Mesendoderm (in vitro differentiated cells): ENCODE results near the gene GLT6D1.

Experiments
- DNase-seq: peaks from one replicate; pipeline ENCODE4 v3.0.0; 2013
- H2AK5ac ChIP-seq: 2 replicates; pipeline ENCODE4 v1.6.1; 2013; ENCODE audit warnings: low read length, inconsistent platforms
- H2BK120ac ChIP-seq: 2 replicates; pipeline ENCODE4 v1.6.1; 2013; ENCODE audit warnings: low read depth, mild to moderate bottlenecking, low read length, moderate library complexity, mixed read lengths
- H2BK15ac ChIP-seq: replicated peaks from 2 replicates; pipeline ENCODE4 v1.6.1; 2013; ENCODE audit warnings: low read depth, mild to moderate bottlenecking, moderate library complexity
- H2BK5ac ChIP-seq: 2 replicates; pipeline ENCODE4 v1.6.1; 2013; ENCODE audit warnings: low read length, inconsistent platforms
- H3K18ac ChIP-seq: 2 replicates; pipeline ENCODE4 v1.6.1; 2013; ENCODE audit warnings: mild to moderate bottlenecking, low read length, mixed read lengths
- H3K23ac ChIP-seq: one replicate; pipeline ENCODE4 v1.6.1; 2013; ENCODE audit warnings: low read length
- H3K27ac ChIP-seq: 2 replicates; pipeline ENCODE4 v1.5.1; 2013; ENCODE audit warnings: low read depth, mild to moderate bottlenecking, inconsistent platforms, low read length, moderate library complexity
- H3K27me3 ChIP-seq: 2 replicates; pipeline ENCODE4 v1.6.1; 2013; ENCODE audit warnings: low read length, control low read depth, mild to moderate bottlenecking, inconsistent platforms; ENCODE audit not compliant: insufficient read depth, poor library complexity
- H3K36me3 ChIP-seq: 2 replicates; pipeline ENCODE4 v1.6.1; 2013; ENCODE audit warnings: low read length, inconsistent platforms; ENCODE audit not compliant: control insufficient read depth, insufficient read depth
- H3K4ac ChIP-seq: one replicate; pipeline ENCODE4 v1.6.1; 2013; ENCODE audit warnings: low read depth, mild to moderate bottlenecking, low read length, moderate library complexity
- H3K4me1 ChIP-seq: 2 replicates; pipeline ENCODE4 v1.6.1; 2013; ENCODE audit warnings: low read depth, low read length, inconsistent platforms; ENCODE audit not compliant: control insufficient read depth
- H3K4me2 ChIP-seq: 2 replicates; pipeline ENCODE4 v1.6.1; 2013; ENCODE audit warnings: low read length
- H3K4me3 ChIP-seq: 2 replicates; pipeline ENCODE4 v1.5.1; 2013; ENCODE audit warnings: mild to moderate bottlenecking, low read length
- H3K56ac ChIP-seq: one replicate; pipeline ENCODE4 v1.6.1; 2013; ENCODE audit warnings: low read length
- H3K79me1 ChIP-seq: 2 replicates; pipeline ENCODE4 v1.6.1; 2013; ENCODE audit warnings: low read length, inconsistent platforms
- H3K79me2 ChIP-seq: 2 replicates; pipeline ENCODE4 v1.6.1; 2013; ENCODE audit warnings: mild to moderate bottlenecking, low read length; ENCODE audit not compliant: control insufficient read depth, insufficient read depth
- H3K9ac ChIP-seq: 2 replicates; pipeline ENCODE4 v1.6.1; 2013; ENCODE audit warnings: low read length, inconsistent platforms
- H4K5ac ChIP-seq: one replicate; pipeline ENCODE4 v1.6.1; 2013; ENCODE audit warnings: low read length
- H4K8ac ChIP-seq: one replicate; pipeline ENCODE4 v1.6.1; 2013; ENCODE audit warnings: low read depth, mild to moderate bottlenecking, control low read depth, low read length, moderate library complexity
- WGBS: extraction: QIAGEN DNeasy Blood & Tissue Kit; methylation state at CpG from one replicate; pipeline ENCODE4 v1.1.7; 2013; ENCODE audit warnings: low lambda C conversion rate, missing lambda C conversion rate; ENCODE audit not compliant: insufficient coverage; ENCODE audit errors: extremely low coverage; 5-methylcytosine and 5-hydroxymethylcytosine counted together

Gene GLT6D1

DNA sequence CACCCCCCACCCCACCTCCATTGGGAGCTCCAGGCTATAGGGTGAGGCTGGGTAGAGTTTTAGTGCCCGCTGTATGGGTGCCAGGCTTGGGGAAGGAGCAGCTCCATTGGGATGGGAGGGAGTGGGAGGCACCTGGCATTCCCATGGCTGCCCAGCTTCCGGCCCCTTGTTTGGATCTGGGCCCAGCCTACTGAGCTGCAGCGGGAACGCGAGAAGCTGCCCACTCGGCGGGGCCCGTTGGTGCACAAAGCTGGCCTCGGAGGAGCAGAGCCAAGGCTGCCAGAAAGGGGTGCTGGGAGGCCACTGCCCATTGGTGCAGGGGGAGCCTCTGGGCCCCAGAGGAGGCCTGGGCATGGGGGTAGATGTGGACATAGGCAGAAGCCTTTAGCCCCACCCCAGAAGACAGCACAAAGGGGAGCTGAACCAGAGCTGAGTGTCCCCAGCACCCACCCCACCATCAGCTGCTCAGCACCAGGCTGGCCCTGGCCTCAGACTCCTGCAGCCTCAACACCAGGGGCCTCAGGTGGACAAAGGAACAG lies 28.2 kb upstream of the GLT6D1 start:
- Histone ChIP-seq H3K4ac (no peak overlapping the region), H3K18ac (no peak overlapping the region), H3K4me3 (no peak overlapping the region), H4K5ac (no peak overlapping the region), H3K9ac (no peak overlapping the region), H3K4me1 (no peaks in the 10 kb centered on the region), H3K23ac (no peak overlapping the region), H3K27me3 (no peaks in the 10 kb centered on the region), H2BK5ac (no peak overlapping the region), H3K36me3 (no peaks in the 10 kb centered on the region), H2BK120ac (no peak overlapping the region), H3K79me1 (no peaks in the 10 kb centered on the region), H3K27ac (no peak overlapping the region), H3K79me2 (no peaks in the 10 kb centered on the region), H2AK5ac (no peak overlapping the region), H4K8ac (no peak overlapping the region), H2BK15ac (no peak overlapping the region), H3K56ac (no peak overlapping the region), H3K4me2 (no peak overlapping the region)
- no peak for DNase-seq
- no CpG with 5 or more reads among the region's 9 CpGs for WGBS

DNA sequence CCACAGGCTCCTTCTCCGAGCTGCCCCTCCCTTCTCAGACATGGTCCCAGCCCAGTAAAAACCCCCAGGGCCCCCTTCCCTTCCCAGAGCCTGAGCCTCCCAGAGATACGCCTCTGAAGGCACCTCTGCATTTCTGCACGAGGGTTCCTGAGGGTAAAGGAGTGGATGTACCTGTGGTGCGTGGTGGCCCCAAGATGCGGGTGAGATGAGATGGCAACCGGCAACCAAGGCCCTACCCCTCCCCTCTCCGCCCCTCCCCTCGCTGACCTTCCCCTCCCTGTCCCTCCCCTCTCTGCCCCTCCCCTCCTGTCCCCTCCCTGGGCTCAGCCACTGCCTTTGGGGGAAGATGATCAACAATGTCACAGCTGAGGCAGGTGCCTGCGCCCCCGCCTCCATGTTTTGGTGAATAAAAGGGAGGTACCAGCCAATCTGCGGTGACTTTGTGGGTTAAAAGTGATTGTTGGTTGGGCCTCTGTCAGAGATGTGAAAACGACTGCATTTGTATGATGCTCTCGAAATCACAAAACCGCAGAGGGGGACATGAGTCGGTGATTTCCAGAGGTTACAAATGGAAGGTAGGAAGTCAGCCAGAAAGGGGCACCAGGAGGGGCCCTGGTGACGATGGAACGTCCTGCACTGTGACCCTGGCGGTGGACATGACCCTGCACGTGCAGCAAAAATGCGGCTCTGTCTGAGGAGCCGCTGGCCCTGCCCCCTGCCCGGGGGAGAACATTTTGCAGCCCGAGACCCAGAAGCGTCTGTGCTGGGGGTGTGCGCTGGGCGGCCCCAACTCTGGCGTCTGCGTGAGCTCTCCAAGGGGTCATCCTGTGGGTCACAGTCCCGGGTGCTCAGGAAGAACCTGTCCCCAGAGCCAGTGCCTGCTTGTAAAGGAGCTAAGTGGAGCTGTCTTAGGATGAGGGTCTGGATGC lies 27.5 kb upstream of the GLT6D1 start:
- Histone ChIP-seq H2BK15ac (no peak overlapping the region), H3K56ac (no peak overlapping the region), H2AK5ac (no peak overlapping the region), H3K4me3 (no peak overlapping the region), H3K4ac (no peak overlapping the region), H4K5ac (no peak overlapping the region), H2BK5ac (no peak overlapping the region), H4K8ac (no peak overlapping the region), H3K23ac (no peak overlapping the region), H2BK120ac (no peak overlapping the region), H3K4me2 (no peak overlapping the region), H3K36me3 (no peaks in the 10 kb centered on the region), H3K79me2 (no peaks in the 10 kb centered on the region), H3K9ac (no peak overlapping the region), H3K27ac (no peak overlapping the region), H3K27me3 (no peaks in the 10 kb centered on the region), H3K4me1 (peaks cover under 1% of the 10 kb centered on the region), H3K18ac (no peak overlapping the region), H3K79me1 (no peaks in the 10 kb centered on the region)
- WGBS = no CpG with 5 or more reads among the region's 29 CpGs
- no peak for DNase-seq

GRCh38 chr9:135665795-135666189 lies 26.5 kb upstream of the GLT6D1 start:
- Histone ChIP-seq H3K23ac (no peak overlapping the region), H3K56ac (no peak overlapping the region), H2BK5ac (no peak overlapping the region), H2BK15ac (no peak overlapping the region), H3K4me3 (no peak overlapping the region), H3K79me2 (no peaks in the 10 kb centered on the region), H3K4ac (no peak overlapping the region), H2BK120ac (no peak overlapping the region), H2AK5ac (no peak overlapping the region), H3K79me1 (no peaks in the 10 kb centered on the region), H3K4me1 (peaks cover 2% of the 10 kb centered on the region), H4K8ac (no peak overlapping the region), H3K27ac (no peak overlapping the region), H3K18ac (no peak overlapping the region), H3K4me2 (no peak overlapping the region), H3K36me3 (no peaks in the 10 kb centered on the region), H3K9ac (no peak overlapping the region), H3K27me3 (no peaks in the 10 kb centered on the region), H4K5ac (no peak overlapping the region)
- WGBS = no CpG with 5 or more reads among the region's 12 CpGs
- peak; percentile 23 for DNase-seq

DNA sequence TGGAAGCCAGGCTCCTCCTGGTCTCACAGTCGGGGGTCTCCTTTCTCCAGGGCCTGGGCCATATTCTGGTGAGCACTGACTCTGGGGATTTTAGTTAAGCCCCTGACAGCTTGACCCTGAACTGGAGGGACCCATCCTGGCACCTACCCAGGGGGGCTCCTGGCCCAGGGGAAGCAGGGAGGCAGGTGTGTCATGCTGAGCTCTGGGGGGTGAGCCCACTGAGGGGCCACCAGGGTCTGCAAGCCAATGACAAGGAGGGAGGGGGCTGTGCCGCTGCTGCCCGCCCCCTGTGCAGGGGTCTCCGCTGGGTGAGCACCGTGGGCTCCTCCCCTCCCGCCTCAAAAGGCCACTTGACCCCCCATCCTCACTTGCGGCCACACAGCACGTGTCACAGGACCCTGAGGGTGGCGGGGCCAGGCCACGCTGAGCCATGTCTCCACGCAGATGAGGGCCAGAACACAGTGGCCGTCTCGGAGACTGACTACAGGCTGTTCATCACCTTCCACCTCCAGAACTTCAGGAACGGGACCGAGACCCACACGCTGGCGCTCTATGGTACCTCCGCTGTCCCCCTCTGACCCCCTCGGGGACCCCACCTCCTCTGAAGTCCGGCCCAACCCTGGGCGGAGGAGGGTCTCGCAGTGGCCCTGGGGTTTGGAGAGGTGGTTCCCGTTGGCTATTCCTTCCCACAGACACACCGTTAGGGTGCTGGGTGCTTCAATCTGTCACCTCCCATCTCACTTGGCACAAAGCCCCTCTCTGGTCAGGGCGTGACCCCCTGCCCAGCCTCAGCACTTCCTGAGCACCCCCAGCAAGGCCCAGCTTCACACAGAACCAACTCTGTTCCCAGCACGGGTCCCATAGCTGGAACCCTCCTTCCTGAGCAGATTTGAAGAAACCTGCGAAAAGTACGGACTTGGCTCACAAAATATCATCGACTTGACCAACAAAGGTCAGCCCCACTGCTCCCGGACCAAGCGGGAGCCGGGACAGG lies 25.8 kb upstream of the GLT6D1 start:
- Histone ChIP-seq H3K4me2 (no peak overlapping the region), H3K23ac (no peak overlapping the region), H3K18ac (no peak overlapping the region), H3K4me3 (no peak overlapping the region), H2BK120ac (no peak overlapping the region), H3K27ac (no peak overlapping the region), H3K4ac (no peak overlapping the region), H3K79me1 (no peaks in the 10 kb centered on the region), H3K79me2 (no peaks in the 10 kb centered on the region), H3K27me3 (no peaks in the 10 kb centered on the region), H3K36me3 (no peaks in the 10 kb centered on the region), H3K9ac (no peak overlapping the region), H3K4me1 (peaks cover 2% of the 10 kb centered on the region), H3K56ac (no peak overlapping the region), H4K5ac (no peak overlapping the region), H2BK15ac (no peak overlapping the region), H4K8ac (no peak overlapping the region), H2AK5ac (no peak overlapping the region), H2BK5ac (no peak overlapping the region)
- no CpG with 5 or more reads among the region's 32 CpGs for WGBS
- DNase-seq = no peak

GRCh38 chr9:135664266-135664665 lies 24.9 kb upstream of the GLT6D1 start:
- Histone ChIP-seq H4K8ac (no peak overlapping the region), H3K79me1 (no peaks in the 10 kb centered on the region), H2BK5ac (no peak overlapping the region), H3K36me3 (no peaks in the 10 kb centered on the region), H3K23ac (no peak overlapping the region), H2BK120ac (no peak overlapping the region), H3K56ac (no peak overlapping the region), H3K4me3 (no peak overlapping the region), H3K18ac (no peak overlapping the region), H3K27me3 (no peaks in the 10 kb centered on the region), H3K4ac (no peak overlapping the region), H3K4me2 (no peak overlapping the region), H2AK5ac (no peak overlapping the region), H4K5ac (no peak overlapping the region), H3K4me1 (peaks cover 2% of the 10 kb centered on the region), H3K79me2 (no peaks in the 10 kb centered on the region), H2BK15ac (no peak overlapping the region), H3K9ac (no peak overlapping the region), H3K27ac (no peak overlapping the region)
- DNase-seq = no peak
- WGBS = no CpG with 5 or more reads among the region's 10 CpGs
